ENCODE results near the gene LPAR3.
"Not testable (repeated sequence)": the region's sequence is repeated elsewhere in the genome, so short reads cannot be mapped to it uniquely, and the experiment has no call there.

DNA sequence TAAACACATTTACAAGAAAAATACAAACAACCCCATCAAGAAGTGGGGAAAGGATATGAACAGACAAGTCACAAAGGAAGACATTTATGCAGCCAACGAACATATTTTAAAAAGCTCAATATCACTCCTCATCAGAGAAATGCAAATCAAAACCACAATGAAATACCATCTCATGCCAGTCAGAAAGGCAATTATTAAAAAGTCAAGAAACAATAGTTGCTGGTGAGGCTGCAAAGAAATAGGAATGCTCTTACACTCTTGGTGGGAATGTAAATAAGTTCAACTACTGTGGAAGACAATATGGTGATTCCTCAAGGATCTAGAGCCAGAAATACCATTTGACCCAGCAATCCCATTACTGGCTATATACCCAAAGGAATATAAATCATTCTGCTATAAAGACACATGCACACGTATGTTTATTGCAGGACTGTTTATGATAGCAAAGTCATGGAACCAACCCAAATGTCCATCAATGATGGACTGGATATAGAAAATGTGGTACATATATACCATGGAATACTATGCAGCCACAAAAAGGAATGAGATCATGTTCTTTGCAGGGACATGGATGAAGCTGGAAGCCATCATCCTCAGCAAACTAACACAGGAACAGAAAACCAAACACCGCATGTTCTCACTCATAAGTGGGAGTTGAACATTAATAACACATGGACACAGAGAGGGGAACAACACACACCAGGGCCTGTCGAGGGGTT is 15.9 kb upstream of the LPAR3 start:
- not testable (repeated sequence) for TF ChIP-seq EP300 (IDR thresholded peaks at IDR 0.05)
- TF ChIP-seq, protein P1, sequence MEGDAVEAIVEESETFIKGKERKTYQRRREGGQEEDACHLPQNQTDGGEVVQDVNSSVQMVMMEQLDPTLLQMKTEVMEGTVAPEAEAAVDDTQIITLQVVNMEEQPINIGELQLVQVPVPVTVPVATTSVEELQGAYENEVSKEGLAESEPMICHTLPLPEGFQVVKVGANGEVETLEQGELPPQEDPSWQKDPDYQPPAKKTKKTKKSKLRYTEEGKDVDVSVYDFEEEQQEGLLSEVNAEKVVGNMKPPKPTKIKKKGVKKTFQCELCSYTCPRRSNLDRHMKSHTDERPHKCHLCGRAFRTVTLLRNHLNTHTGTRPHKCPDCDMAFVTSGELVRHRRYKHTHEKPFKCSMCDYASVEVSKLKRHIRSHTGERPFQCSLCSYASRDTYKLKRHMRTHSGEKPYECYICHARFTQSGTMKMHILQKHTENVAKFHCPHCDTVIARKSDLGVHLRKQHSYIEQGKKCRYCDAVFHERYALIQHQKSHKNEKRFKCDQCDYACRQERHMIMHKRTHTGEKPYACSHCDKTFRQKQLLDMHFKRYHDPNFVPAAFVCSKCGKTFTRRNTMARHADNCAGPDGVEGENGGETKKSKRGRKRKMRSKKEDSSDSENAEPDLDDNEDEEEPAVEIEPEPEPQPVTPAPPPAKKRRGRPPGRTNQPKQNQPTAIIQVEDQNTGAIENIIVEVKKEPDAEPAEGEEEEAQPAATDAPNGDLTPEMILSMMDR (IDR thresholded peaks at IDR 0.05), result not testable (repeated sequence)
